ENCODE measurements around the gene LMO1. TPM values are rescaled to one million over a fixed set of nuclear protein-coding genes. Genes with fewer than 3 reads are reported as not detected.

Gene LMO1
- total RNA-seq, 1 experiment from 2014 or later = 0.27 TPM

DNA sequence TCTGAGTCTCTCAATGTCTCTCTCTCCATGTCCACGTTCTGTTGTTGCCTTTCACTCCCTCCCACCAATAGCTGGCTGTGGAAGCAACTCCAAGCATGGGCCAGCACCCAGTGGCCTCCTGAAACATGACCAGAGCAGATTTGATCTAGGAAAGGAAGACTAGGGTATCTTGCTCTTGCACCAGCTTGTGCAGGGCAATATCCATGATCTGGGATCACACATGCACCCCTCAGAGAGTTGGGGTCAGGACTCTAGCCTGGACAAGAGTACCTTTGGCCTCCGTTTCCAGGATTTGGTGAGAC, 60.3 kb downstream of the LMO1 start (continued):
- no peak for TF ChIP-seq RAD21 (IDR thresholded peaks at IDR 0.05; ENCODE audit: low read depth)

GRCh38 chr11:8202516-8203413, 60.9 kb downstream of the LMO1 start:
- ATAC-seq (no peak), DNase-seq (ENCODE audit: low read depth, low spot score) (no peak)
- Histone ChIP-seq H3K9ac (ENCODE audit: low read length) (no peak overlapping the region), H3K79me2 (ENCODE audit: insufficient read depth, low read length) (no peaks in the 10 kb centered on the region), H3K27ac (ENCODE audit: low read depth, low read length) (no peak overlapping the region), H3K36me3 (ENCODE audit: control insufficient read depth in 1 of 2, insufficient read depth in 2 of 2, low read length in 2 of 2) (no peaks in the 10 kb centered on the region), H3K9me2 (ENCODE audit: insufficient read depth) (no peaks in the 10 kb centered on the region), H4K20me1 (ENCODE audit: insufficient read depth) (no peaks in the 10 kb centered on the region), H3K4me2 (ENCODE audit: low read length) (no peak overlapping the region), H3K27me3 (ENCODE audit: insufficient read depth, low read length) (peaks cover 20% of the 10 kb centered on the region), H3K4me1 (ENCODE audit: control insufficient read depth in 1 of 2, insufficient read depth in 2 of 2, low read length in 2 of 2) (no peaks in the 10 kb centered on the region), H2AFZ (ENCODE audit: low read depth, low read length, poor library complexity, severe bottlenecking) (no peak overlapping the region), H3K4me3 (replicated peaks in 1 of 2; ENCODE audit: low read depth in 1 of 2, low read length in 2 of 2) (no peak overlapping the region), H3K9me3 (ENCODE audit: control insufficient read depth in 1 of 2, insufficient read depth in 1 of 2, low read depth in 1 of 2, low read length in 2 of 2) (no peaks in the 10 kb centered on the region)
- ChIA-PET RAD21 (ENCODE audit: low non-redundant PET in 1 of 2, low total read pairs in 2 of 2, uncharacterized antibody in 2 of 2, unreplicated experiment in 2 of 2) (no interaction called here), CTCF (interaction anchor here (2.6 kb wide), 1 partner anchor 9 kb away, joined by 11 read pairs; no protein-coding TSS in a partner anchor), POLR2A (no interaction called here)
- BruUV-seq (replicated peaks) = no TSS peak
- intact Hi-C loops (cut with micrococcal nuclease) = no loop called here
- TF ChIP-seq MAX (IDR thresholded peaks at IDR 0.05) (no peak), POLR2AphosphoS5 (IDR thresholded peaks at IDR 0.05; ENCODE audit: low read depth, low read length) (no peak), SP1 (IDR thresholded peaks at IDR 0.05; ENCODE audit: low read depth) (no peak), ZFX (IDR thresholded peaks at IDR 0.05) (no peak), ATF3 (IDR thresholded peaks at IDR 0.05) (no peak)

Measured in HCT116 (cell line).